NCI-H2081 (cell line): Measurements from ENCODE around the gene ZNF527.
"Not testable (repeated sequence)": the region's sequence is repeated elsewhere in the genome, so short reads cannot be mapped to it uniquely, and the experiment has no call there.

Experiments
- DNase-seq, 2 experiments: peaks; one replicate each; lab custom pipeline; 2025; lab: John Stamatoyannopoulos, UW

The ZNF527 gene

GRCh38 chr19:37370880-37371661 lies at the start of gene ZNF527:
Gene ZNF527 (plus strand): TSS chr19:37371099. CDS start chr19:37374199, 3,100 bp downstream.
- peak; percentile 91 to 97 for DNase-seq

GRCh38 chr19:37329686-37330085 lies 41.2 kb upstream of the ZNF527 start:
- no peak for DNase-seq

GRCh38 chr19:37332839-37333238 lies 38.1 kb upstream of the ZNF527 start:
- no peak for DNase-seq

- no peak for DNase-seq
Observed at GRCh38 chr19:37333457-37333856, 37.4 kb upstream of the ZNF527 start.

GRCh38 chr19:37334179-37335071 lies 36.5 kb upstream of the ZNF527 start:
- peak; percentile 85 to 90 for DNase-seq

GRCh38 chr19:37342753-37343152 lies 28.1 kb upstream of the ZNF527 start:
- DNase-seq, result no peak

GRCh38 chr19:37346091-37346490 lies 24.8 kb upstream of the ZNF527 start:
- DNase-seq, result no peak

- no peak for DNase-seq
Observed at GRCh38 chr19:37348060-37348459, 22.8 kb upstream of the ZNF527 start.

GRCh38 chr19:37353968-37354367 lies 16.9 kb upstream of the ZNF527 start:
- no peak for DNase-seq

GRCh38 chr19:37355901-37356300 lies 15.0 kb upstream of the ZNF527 start:
- DNase-seq, result no peak

GRCh38 chr19:37361994-37362393 lies 8.9 kb upstream of the ZNF527 start:
- no peak for DNase-seq

- DNase-seq, result peak in 1 of 2 experiments; percentile 1
Observed at GRCh38 chr19:37362733-37363132, 8.2 kb upstream of the ZNF527 start.

GRCh38 chr19:37370386-37370879 lies 466 bp upstream of the ZNF527 start:
- peak in 1 of 2 experiments; percentile 13 for DNase-seq

GRCh38 chr19:37389234-37389633 lies 18.3 kb downstream of the ZNF527 start:
- DNase-seq, result no peak

- not testable (repeated sequence) for DNase-seq
Observed at GRCh38 chr19:37391399-37391798, 20.5 kb downstream of the ZNF527 start.

GRCh38 chr19:37401078-37401477 lies 30.2 kb downstream of the ZNF527 start:
- DNase-seq, result no peak

- DNase-seq, result no peak
Observed at GRCh38 chr19:37403403-37403802, 32.5 kb downstream of the ZNF527 start.

GRCh38 chr19:37406140-37406846 lies 35.4 kb downstream of the ZNF527 start:
- DNase-seq, result not testable (repeated sequence)

GRCh38 chr19:37412700-37413099 lies 41.8 kb downstream of the ZNF527 start:
- no peak for DNase-seq

- no peak for DNase-seq
Observed at GRCh38 chr19:37413313-37414084, 42.6 kb downstream of the ZNF527 start.
